ENCODE results near the gene OTOS.

The OTOS gene

GRCh38 chr2:240146141-240146561 is 5.7 kb upstream of the OTOS start:
- H3K27ac ChIP-seq, result no peak overlapping the region

DNA sequence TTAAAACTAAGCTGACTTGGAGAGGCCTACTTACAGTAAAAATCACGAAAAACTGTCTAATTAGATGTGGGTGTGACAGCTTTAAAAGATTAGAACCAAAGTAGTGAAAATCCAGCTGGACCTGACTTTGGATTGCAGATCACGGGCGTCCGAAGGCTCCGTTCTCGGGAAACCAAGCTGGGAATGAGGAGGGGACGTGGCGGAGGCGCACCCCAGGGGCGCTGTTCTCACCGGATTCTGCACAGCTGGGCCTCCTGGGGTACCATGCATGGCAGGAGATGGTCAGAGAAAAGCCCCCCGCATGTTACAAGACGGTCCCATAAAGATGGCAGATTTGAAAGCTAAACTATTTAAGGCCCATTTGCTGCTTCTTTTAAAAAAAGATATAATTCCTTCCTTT is 5.0 kb upstream of the OTOS start:
- DNase-seq (ENCODE audit: low spot score), result no peak
- Histone ChIP-seq H3K4me3 (no peak overlapping the region), H3K27ac (no peak overlapping the region)
- TF ChIP-seq, protein P1, sequence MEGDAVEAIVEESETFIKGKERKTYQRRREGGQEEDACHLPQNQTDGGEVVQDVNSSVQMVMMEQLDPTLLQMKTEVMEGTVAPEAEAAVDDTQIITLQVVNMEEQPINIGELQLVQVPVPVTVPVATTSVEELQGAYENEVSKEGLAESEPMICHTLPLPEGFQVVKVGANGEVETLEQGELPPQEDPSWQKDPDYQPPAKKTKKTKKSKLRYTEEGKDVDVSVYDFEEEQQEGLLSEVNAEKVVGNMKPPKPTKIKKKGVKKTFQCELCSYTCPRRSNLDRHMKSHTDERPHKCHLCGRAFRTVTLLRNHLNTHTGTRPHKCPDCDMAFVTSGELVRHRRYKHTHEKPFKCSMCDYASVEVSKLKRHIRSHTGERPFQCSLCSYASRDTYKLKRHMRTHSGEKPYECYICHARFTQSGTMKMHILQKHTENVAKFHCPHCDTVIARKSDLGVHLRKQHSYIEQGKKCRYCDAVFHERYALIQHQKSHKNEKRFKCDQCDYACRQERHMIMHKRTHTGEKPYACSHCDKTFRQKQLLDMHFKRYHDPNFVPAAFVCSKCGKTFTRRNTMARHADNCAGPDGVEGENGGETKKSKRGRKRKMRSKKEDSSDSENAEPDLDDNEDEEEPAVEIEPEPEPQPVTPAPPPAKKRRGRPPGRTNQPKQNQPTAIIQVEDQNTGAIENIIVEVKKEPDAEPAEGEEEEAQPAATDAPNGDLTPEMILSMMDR (IDR thresholded peaks at IDR 0.05), result no peak

More at GRCh38 chr2:240146141-240146561, 5.7 kb upstream of the OTOS start:
- TF ChIP-seq, protein P1 (IDR thresholded peaks at IDR 0.05), result no peak
- DNase-seq (ENCODE audit: low spot score), result no peak
- H3K4me3 ChIP-seq, result no peak overlapping the region

- DNase-seq (ENCODE audit: low spot score), result no peak
- H3K4me3 ChIP-seq, result no peak overlapping the region
- TF ChIP-seq, protein P1 (IDR thresholded peaks at IDR 0.05), result no peak
Measured at GRCh38 chr2:240144649-240145261, 4.3 kb upstream of the OTOS start.

DNA sequence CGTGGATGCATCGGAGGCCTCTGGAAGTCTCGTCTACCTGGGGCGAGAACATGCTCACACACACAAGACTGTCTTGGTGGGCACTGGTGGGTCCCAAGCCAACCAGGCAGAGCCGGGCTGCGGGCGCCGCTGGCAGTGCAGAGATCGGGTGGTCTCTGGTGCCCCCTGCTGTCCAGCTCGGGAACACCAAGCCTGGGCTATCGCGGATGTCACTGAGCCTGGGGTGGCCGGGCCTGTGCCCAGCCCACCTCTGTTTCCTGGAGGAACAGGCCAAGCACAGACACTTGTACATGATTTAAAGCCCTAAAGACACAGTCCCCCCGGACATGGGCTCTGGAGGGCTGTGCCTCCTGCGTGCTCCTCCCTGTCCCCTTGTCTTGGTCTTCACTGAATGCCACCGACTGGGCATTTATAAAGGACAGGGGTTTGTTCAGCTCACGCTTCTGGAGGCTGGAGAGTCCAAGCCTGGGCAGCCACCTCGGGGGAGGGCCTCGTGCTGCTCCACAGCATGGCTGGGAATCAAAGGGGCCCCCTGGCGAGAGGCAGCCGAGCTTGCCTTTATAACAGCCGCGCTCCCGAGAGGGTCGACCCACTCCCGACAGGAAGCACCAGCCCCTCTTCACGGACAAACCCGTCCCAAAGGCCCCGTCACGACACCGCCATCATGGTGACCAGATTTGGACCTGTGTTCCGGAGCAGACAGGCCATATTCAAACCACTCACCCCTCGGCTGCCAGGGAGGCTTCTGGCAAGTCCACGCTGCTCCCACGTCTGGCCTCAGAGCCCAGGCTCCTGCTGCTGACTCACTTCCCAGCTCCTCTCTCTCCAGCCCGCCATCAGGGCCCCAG is 3.6 kb upstream of the OTOS start:
- no peak overlapping the region for H3K27ac ChIP-seq
- DNase-seq (ENCODE audit: low spot score), result no peak
- no peak overlapping the region for H3K4me3 ChIP-seq

More at GRCh38 chr2:240144649-240145261, 4.3 kb upstream of the OTOS start:
- H3K27ac ChIP-seq, result no peak overlapping the region

GRCh38 chr2:240143276-240143675 is 2.8 kb upstream of the OTOS start:
- no peak overlapping the region for H3K4me3 ChIP-seq
- TF ChIP-seq, protein P1 (IDR thresholded peaks at IDR 0.05), result no peak
- DNase-seq (ENCODE audit: low spot score), result no peak
- no peak overlapping the region for H3K27ac ChIP-seq

More for the DNA sequence above, 3.6 kb upstream of the OTOS start:
- TF ChIP-seq, protein P1 (IDR thresholded peaks at IDR 0.05), result peak; percentile 95

DNA sequence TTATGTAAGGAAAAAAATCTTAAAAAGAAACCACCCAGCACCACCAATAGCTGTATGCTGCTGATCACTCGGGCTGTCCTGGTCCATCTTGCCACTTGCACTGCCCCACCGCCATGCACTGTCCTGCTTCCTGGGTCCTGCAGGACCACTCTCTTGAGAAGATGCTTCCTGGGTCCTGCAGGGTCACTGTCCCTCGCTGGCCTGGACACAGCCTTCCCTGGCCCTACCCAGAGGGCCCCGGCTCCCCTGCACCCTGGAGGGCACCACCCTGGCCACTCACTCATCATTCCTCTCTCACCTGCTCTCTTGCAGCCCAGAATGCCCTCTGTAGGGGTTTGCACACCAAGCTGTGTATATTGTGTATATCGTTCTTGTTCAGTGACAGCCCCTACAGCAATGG is 2.4 kb upstream of the OTOS start:
- DNase-seq (ENCODE audit: low spot score), result no peak
- no peak overlapping the region for H3K4me3 ChIP-seq
- H3K27ac ChIP-seq, result no peak overlapping the region
- TF ChIP-seq, protein P1 (IDR thresholded peaks at IDR 0.05), result no peak

Data from coronary artery (tissue), 2 donors.